ENCODE results near the gene IDI2.
"Not testable (repeated sequence)": the region's sequence is repeated elsewhere in the genome, so short reads cannot be mapped to it uniquely, and the experiment has no call there.

IDI2 gene

GRCh38 chr10:1047937-1048336, 22.3 kb upstream of the IDI2 start:
- no peak for DNase-seq (ENCODE audit: low read depth in 1 of 2, low spot score in 1 of 2)

GRCh38 chr10:1045415-1045814, 19.8 kb upstream of the IDI2 start:
- no peak for DNase-seq (ENCODE audit: low read depth in 1 of 2, low spot score in 1 of 2)

DNA sequence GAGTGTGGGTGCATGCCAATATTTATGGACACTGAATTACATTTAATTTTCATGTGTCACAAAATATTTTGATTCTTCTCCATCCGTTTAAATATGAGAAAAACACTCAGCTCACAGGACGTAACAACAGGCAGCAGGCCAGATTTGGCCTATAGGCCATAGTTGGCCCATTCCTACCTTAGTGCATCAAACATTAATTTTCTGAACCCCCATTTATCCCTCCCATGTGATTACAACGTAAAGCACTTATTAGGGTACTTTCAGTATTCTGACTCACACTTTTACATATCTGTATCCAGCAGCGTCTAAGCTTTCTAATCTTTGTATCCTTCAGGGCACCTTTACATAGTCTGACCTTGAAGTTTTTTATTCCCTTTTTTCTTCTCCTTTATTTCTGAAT, 19.3 kb upstream of the IDI2 start:
- no peak for DNase-seq (ENCODE audit: low read depth in 1 of 2, low spot score in 1 of 2)

GRCh38 chr10:1044146-1044545, 18.5 kb upstream of the IDI2 start:
- no peak for DNase-seq (ENCODE audit: low read depth in 1 of 2, low spot score in 1 of 2)

DNA sequence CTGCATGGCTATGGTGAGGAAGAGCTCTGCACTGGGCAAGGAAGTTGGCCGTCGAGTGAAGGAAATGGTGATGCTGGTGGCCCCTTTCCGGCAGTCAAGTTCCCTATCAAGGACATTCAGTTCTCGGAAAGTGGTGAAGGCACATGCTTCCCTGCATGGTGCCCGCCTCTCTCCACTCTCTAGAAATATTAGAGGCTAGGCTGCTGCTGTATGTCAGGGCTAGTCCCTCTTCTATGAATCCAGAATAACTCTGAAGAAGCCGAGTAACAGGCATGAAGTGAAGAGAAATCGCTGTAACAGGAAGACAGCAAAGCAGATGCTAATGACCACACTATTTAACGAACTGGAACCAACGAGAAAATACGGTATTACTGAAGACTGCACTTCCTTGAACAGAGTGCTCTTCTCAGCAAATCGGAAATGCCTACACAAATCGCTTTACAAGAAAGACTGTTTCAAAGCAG, 17.9 kb upstream of the IDI2 start:
- no peak for DNase-seq (ENCODE audit: low read depth in 1 of 2, low spot score in 1 of 2)

DNA sequence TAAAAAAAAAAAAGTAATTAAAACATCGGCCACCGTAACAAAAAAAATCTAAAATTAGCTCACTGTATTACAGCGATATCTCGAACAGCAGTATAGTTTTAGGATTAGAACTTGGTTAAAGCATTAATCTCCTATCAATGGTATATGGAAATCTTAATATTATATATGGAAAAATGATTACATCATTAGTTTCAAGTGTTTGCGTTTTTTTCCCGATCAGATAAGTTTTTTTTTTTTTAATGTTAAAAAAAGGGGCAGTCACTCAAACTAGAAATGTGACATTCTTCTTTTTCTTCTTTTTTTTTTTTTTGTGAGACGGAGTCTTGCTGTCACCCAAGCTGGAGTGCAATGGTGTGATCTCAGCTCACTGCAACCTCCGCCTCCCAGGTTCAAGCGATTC, 15.9 kb upstream of the IDI2 start:
- no peak for DNase-seq (ENCODE audit: low read depth in 1 of 2, low spot score in 1 of 2)

GRCh38 chr10:1040133-1040532, 14.5 kb upstream of the IDI2 start:
- no peak for DNase-seq (ENCODE audit: low read depth in 1 of 2, low spot score in 1 of 2)

DNA sequence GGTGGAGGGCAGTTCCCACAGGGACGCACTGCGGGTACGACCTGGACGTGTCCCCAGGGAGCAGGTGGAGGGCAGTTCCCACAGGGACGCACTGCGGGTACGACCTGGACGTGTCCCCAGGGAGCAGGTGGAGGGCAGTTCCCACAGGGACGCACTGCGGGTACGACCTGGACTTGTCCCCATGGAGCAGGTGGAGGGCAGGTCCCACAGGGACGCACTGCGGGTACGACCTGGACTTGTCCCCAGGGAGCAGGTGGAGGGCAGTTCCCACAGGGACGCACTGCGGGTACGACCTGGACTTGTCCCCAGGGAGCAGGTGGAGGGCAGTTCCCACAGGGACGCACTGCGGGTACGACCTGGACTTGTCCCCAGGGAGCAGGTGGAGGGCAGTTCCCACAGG, 13.1 kb upstream of the IDI2 start:
- not testable (repeated sequence) for DNase-seq (ENCODE audit: low read depth in 1 of 2, low spot score in 1 of 2)

GRCh38 chr10:1037098-1037497, 11.4 kb upstream of the IDI2 start:
- DNase-seq (ENCODE audit: low read depth in 1 of 2, low spot score in 1 of 2): no peak

- no peak for DNase-seq (ENCODE audit: low read depth in 1 of 2, low spot score in 1 of 2)
These were observed 10.7 kb upstream of the IDI2 start for GRCh38 chr10:1036341-1036791.

- no peak for DNase-seq (ENCODE audit: low read depth in 1 of 2, low spot score in 1 of 2)
These were observed 9.5 kb upstream of the IDI2 start for GRCh38 chr10:1035201-1035600.

GRCh38 chr10:1034758-1035157, 9.1 kb upstream of the IDI2 start:
- no peak for DNase-seq (ENCODE audit: low read depth in 1 of 2, low spot score in 1 of 2)

GRCh38 chr10:1033601-1034000, 7.9 kb upstream of the IDI2 start:
- no peak for DNase-seq (ENCODE audit: low read depth in 1 of 2, low spot score in 1 of 2)

GRCh38 chr10:1029838-1030237, 4.2 kb upstream of the IDI2 start:
- no peak for DNase-seq (ENCODE audit: low read depth in 1 of 2, low spot score in 1 of 2)

- DNase-seq (ENCODE audit: low read depth in 1 of 2, low spot score in 1 of 2): no peak
These were observed 919 bp upstream of the IDI2 start for GRCh38 chr10:1026578-1026977.

DNA sequence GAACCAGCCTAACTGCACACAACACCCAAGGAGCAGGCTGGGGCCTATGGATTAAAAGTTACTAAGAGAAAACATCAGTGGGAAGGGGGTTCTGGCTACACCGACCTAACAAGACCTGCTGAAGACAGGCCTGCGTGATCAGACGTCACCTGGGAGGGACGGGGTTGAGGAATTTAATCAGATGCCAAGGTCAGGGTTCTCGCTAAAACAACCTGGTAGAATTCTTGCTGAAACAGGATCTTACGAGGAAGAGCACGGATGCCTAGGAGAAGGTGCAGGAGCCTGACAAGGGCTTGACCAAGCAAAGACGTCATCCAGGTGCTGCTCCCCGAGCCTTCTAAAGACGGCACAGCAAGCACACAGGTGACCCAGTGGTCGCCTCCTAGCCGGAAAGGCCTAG, 1.6 kb downstream of the IDI2 start:
- no peak for DNase-seq (ENCODE audit: low read depth in 1 of 2, low spot score in 1 of 2)

- no peak for DNase-seq (ENCODE audit: low read depth in 1 of 2, low spot score in 1 of 2)
These were observed 3.2 kb downstream of the IDI2 start for GRCh38 chr10:1022413-1022812.

- DNase-seq (ENCODE audit: low read depth in 1 of 2, low spot score in 1 of 2): no peak
These were observed 4.7 kb downstream of the IDI2 start for GRCh38 chr10:1020958-1021357.

DNA sequence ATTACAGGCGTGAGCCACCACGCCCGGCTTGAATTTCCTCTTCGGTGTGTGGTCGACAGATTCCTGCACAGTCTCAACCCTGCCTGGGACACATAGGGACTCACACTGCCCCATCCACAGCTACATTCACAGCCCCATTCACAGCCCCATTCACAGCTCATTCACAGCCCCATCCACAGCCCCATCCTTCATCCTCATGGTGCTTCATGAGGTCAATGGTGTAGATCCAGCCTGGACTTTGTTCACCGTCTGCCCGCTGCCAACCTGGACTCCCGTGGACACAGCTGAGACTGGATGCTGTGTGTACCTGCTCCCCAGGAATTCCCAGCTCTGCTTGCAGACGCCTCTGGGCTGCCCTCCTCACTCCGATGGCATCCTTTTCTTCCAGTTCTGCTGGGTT, 5.2 kb downstream of the IDI2 start:
- no peak for DNase-seq (ENCODE audit: low read depth in 1 of 2, low spot score in 1 of 2)

GRCh38 chr10:1019362-1019761, 6.3 kb downstream of the IDI2 start:
- no peak for DNase-seq (ENCODE audit: low read depth in 1 of 2, low spot score in 1 of 2)

GRCh38 chr10:1015688-1016087, 10.0 kb downstream of the IDI2 start:
- no peak for DNase-seq (ENCODE audit: low read depth in 1 of 2, low spot score in 1 of 2)

DNA sequence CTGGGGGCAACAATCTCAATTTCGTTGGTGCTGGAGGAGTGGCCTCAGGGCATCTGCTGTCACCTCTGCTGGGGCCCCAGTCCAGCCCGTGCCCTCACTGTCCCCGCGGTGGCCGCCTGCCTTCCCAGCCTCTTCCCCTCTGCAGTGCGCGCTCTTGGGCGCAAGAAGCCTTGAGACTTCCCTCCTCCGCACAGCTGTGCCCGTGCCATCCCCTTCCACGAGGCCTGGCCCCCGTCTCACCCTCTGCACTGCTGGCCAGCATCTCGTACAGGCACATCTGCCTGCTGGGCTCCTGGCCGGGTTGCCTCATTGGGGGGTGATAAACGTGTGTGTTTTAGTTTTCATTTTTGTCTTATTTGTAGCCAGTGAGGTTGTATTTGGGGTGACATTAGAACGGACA, 14.0 kb downstream of the IDI2 start:
- no peak for DNase-seq (ENCODE audit: low read depth in 1 of 2, low spot score in 1 of 2)

DNA sequence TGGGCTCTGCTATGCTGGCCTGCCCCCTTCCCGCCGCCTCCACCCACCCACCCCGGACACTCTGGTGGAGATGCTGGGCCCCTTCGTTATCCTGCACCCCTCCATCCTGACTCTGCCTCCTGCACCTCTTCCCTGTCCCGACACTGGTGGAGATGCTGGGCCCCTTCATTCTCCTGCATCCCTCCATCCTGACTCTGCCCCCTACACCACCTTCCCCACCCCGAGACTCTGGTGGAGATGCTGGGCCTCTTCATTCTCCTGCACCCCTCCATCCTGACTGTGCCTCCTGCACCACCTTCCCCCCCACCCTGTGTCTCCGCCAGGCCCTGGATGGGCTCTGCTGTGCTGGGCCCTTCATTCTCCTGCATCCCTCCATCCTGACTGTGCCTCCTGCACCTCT, 15.0 kb downstream of the IDI2 start:
- no peak for DNase-seq (ENCODE audit: low read depth in 1 of 2, low spot score in 1 of 2)

GRCh38 chr10:1009947-1010346, 15.7 kb downstream of the IDI2 start:
- not testable (repeated sequence) for DNase-seq (ENCODE audit: low read depth in 1 of 2, low spot score in 1 of 2)

All from activated CD4-positive, alpha-beta T cell treated with anti-CD3 and anti-CD28 coated beads, Interleukin-2, amount 50 U/mL, for 24 hours (primary cell).